ENCODE results near the gene PAX7.

DNA sequence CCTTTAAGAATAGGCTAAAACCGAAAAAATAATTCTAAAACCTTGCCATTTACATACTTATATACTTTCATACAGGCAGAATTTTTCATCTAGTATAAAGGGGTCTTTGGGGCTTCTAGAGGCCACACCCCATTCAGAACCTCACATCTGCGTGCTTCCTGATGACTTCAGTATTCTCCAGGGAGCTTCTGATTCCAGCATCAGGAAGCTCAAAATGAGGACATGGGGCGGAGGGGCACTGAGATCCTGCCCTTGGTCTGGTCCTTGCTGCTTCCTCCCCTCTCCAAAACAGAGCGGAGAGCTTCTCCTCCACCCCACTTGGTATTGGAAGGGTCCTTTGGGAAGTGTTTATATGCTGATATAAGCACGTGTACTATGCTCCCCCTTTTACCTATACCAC is 13.8 kb downstream of the PAX7 start:
- no peak for TF ChIP-seq POLR2A (IDR thresholded peaks at IDR 0.05)
- TF ChIP-seq, protein P1, sequence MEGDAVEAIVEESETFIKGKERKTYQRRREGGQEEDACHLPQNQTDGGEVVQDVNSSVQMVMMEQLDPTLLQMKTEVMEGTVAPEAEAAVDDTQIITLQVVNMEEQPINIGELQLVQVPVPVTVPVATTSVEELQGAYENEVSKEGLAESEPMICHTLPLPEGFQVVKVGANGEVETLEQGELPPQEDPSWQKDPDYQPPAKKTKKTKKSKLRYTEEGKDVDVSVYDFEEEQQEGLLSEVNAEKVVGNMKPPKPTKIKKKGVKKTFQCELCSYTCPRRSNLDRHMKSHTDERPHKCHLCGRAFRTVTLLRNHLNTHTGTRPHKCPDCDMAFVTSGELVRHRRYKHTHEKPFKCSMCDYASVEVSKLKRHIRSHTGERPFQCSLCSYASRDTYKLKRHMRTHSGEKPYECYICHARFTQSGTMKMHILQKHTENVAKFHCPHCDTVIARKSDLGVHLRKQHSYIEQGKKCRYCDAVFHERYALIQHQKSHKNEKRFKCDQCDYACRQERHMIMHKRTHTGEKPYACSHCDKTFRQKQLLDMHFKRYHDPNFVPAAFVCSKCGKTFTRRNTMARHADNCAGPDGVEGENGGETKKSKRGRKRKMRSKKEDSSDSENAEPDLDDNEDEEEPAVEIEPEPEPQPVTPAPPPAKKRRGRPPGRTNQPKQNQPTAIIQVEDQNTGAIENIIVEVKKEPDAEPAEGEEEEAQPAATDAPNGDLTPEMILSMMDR (IDR thresholded peaks at IDR 0.05), result no peak
